ENCODE measurements around the gene TECPR2. TPM values are rescaled to one million over a fixed set of nuclear protein-coding genes. Genes with fewer than 3 reads are reported as not detected.
A peak's percentile ranks its signal among the peaks of the same experiment; 100 is the strongest.
"Not testable (repeated sequence)": the region's sequence is repeated elsewhere in the genome, so short reads cannot be mapped to it uniquely, and the experiment has no call there.

Gene TECPR2
- total RNA-seq, 3 donors from 2014 or later = 19.8 to 25.2 (median 19.9) TPM

- peaks cover 0 to 7% of the 10 kb centered on the region in 2 donors for H3K4me1 ChIP-seq
- no peak for DNase-seq (ENCODE audit: low spot score in 2 of 2)
- TF ChIP-seq CTCF (IDR thresholded peaks at IDR 0.05) = no peak
- no peak for TF ChIP-seq POLR2AphosphoS5 (IDR thresholded peaks at IDR 0.05)
- TF ChIP-seq POLR2A (IDR thresholded peaks at IDR 0.05) = no peak
- H3K9me3 ChIP-seq = no peaks in the 10 kb centered on the region
- no peak overlapping the region for H3K27ac ChIP-seq
- no peaks in the 10 kb centered on the region for H3K27me3 ChIP-seq
- no peak overlapping the region for H3K4me3 ChIP-seq
- H3K36me3 ChIP-seq = no peaks in the 10 kb centered on the region
- intact Hi-C loops (cut with DNase I; ENCODE audit: low total_unique reads) = no loop called here
Measured at GRCh38 chr14:102537981-102538601, 175.3 kb downstream of the TECPR2 start.

GRCh38 chr14:102538602-102539543, 176.1 kb downstream of the TECPR2 start:
- intact Hi-C loops (cut with DNase I; ENCODE audit: low total_unique reads) = no loop called here
- DNase-seq (ENCODE audit: low spot score in 2 of 2) = no peak
- H3K9me3 ChIP-seq = no peaks in the 10 kb centered on the region
- H3K36me3 ChIP-seq = no peaks in the 10 kb centered on the region
- H3K4me1 ChIP-seq = peaks cover 0 to 7% of the 10 kb centered on the region in 2 donors
- H3K27ac ChIP-seq = no peak overlapping the region
- TF ChIP-seq POLR2A (IDR thresholded peaks at IDR 0.05) (no peak), POLR2AphosphoS5 (IDR thresholded peaks at IDR 0.05) (no peak), CTCF (IDR thresholded peaks at IDR 0.05) (no peak)
- H3K4me3 ChIP-seq = no peak overlapping the region
- no peaks in the 10 kb centered on the region for H3K27me3 ChIP-seq

GRCh38 chr14:102539544-102540314, 177.0 kb downstream of the TECPR2 start:
- no peak for DNase-seq (ENCODE audit: low spot score in 2 of 2)
- Histone ChIP-seq H3K36me3 (no peaks in the 10 kb centered on the region), H3K27me3 (peaks cover under 1 to 1% of the 10 kb centered on the region in 2 donors), H3K4me3 (no peak overlapping the region), H3K9me3 (no peaks in the 10 kb centered on the region), H3K4me1 (peaks cover 0 to 7% of the 10 kb centered on the region in 2 donors), H3K27ac (no peak overlapping the region)
- TF ChIP-seq POLR2AphosphoS5 (IDR thresholded peaks at IDR 0.05) (no peak), CTCF (IDR thresholded peaks at IDR 0.05) (no peak), POLR2A (IDR thresholded peaks at IDR 0.05) (no peak)
- intact Hi-C loops (cut with DNase I; ENCODE audit: low total_unique reads) = no loop called here

GRCh38 chr14:102540315-102541028, 177.7 kb downstream of the TECPR2 start:
- Histone ChIP-seq H3K27me3 (peaks cover 3 to 8% of the 10 kb centered on the region in 2 donors), H3K9me3 (no peaks in the 10 kb centered on the region), H3K4me1 (peaks cover 0 to 10% of the 10 kb centered on the region in 2 donors), H3K36me3 (no peaks in the 10 kb centered on the region), H3K4me3 (no peak overlapping the region), H3K27ac (no peak overlapping the region)
- peak in 1 of 2 donors; percentile 33 for DNase-seq (ENCODE audit: low spot score in 2 of 2)
- no peak for TF ChIP-seq POLR2AphosphoS5 (IDR thresholded peaks at IDR 0.05)
- TF ChIP-seq CTCF (IDR thresholded peaks at IDR 0.05) = no peak
- no peak for TF ChIP-seq POLR2A (IDR thresholded peaks at IDR 0.05)
- intact Hi-C loops (cut with DNase I; ENCODE audit: low total_unique reads) = no loop called here

- DNase-seq (ENCODE audit: low spot score in 2 of 2); H3K4me3 ChIP-seq; intact Hi-C loops (cut with DNase I; ENCODE audit: low total_unique reads); H3K36me3 ChIP-seq; H3K9me3 ChIP-seq; H3K27ac ChIP-seq: not testable (repeated sequence)
- Histone ChIP-seq H3K4me1 (peaks cover 0 to 11% of the 10 kb centered on the region in 2 donors), H3K27me3 (peaks cover 3 to 11% of the 10 kb centered on the region in 2 donors)
Measured at GRCh38 chr14:102541029-102541491, 178.3 kb downstream of the TECPR2 start.

Data from breast epithelium (tissue), 4 donors.